ENCODE data around the gene CARD16.

DNA sequence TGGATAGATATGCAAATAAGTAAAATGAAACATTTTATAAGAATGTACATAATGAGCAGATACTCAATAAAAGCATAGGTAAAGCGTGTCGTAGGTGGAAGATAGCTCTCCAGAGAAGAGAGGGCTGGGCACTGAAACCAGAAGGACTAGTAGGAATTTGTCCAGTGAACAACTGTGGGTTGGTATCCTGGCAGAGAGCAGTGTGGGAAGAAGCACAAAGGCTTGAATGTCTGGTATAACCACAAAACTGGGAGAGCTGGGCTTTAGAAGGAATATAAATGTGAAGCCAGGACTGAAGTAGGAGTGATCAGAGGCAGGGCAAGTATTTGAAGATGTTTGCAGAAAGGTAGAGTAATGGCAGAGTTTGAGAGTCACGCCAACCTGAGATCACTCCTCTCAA, 33.1 kb upstream of the CARD16 start:
- TF ChIP-seq CTCF (IDR thresholded peaks at IDR 0.05) (no peak), CBFB (CRISPR knock-in tag; IDR thresholded peaks at IDR 0.05; ENCODE audit: low read depth) (no peak), JUN (CRISPR knock-in tag; IDR thresholded peaks at IDR 0.05) (no peak), TEAD4 (CRISPR knock-in tag; IDR thresholded peaks at IDR 0.05) (no peak), GABPB1 (CRISPR knock-in tag; IDR thresholded peaks at IDR 0.05) (no peak), ATF3 (CRISPR knock-in tag; conservative IDR thresholded peaks at IDR 0.05) (no peak), IRF2 (CRISPR knock-in tag; IDR thresholded peaks at IDR 0.05; ENCODE audit: borderline replicate concordance, low read depth) (no peak), CDX4 (CRISPR knock-in tag; IDR thresholded peaks at IDR 0.05; ENCODE audit: borderline replicate concordance) (no peak)
- TF ChIP-seq, protein P1, sequence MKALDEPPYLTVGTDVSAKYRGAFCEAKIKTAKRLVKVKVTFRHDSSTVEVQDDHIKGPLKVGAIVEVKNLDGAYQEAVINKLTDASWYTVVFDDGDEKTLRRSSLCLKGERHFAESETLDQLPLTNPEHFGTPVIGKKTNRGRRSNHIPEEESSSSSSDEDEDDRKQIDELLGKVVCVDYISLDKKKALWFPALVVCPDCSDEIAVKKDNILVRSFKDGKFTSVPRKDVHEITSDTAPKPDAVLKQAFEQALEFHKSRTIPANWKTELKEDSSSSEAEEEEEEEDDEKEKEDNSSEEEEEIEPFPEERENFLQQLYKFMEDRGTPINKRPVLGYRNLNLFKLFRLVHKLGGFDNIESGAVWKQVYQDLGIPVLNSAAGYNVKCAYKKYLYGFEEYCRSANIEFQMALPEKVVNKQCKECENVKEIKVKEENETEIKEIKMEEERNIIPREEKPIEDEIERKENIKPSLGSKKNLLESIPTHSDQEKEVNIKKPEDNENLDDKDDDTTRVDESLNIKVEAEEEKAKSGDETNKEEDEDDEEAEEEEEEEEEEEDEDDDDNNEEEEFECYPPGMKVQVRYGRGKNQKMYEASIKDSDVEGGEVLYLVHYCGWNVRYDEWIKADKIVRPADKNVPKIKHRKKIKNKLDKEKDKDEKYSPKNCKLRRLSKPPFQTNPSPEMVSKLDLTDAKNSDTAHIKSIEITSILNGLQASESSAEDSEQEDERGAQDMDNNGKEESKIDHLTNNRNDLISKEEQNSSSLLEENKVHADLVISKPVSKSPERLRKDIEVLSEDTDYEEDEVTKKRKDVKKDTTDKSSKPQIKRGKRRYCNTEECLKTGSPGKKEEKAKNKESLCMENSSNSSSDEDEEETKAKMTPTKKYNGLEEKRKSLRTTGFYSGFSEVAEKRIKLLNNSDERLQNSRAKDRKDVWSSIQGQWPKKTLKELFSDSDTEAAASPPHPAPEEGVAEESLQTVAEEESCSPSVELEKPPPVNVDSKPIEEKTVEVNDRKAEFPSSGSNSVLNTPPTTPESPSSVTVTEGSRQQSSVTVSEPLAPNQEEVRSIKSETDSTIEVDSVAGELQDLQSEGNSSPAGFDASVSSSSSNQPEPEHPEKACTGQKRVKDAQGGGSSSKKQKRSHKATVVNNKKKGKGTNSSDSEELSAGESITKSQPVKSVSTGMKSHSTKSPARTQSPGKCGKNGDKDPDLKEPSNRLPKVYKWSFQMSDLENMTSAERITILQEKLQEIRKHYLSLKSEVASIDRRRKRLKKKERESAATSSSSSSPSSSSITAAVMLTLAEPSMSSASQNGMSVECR (CRISPR knock-in tag; IDR thresholded peaks at IDR 0.05; ENCODE audit: borderline replicate concordance), result no peak
- TF ChIP-seq, protein P2, sequence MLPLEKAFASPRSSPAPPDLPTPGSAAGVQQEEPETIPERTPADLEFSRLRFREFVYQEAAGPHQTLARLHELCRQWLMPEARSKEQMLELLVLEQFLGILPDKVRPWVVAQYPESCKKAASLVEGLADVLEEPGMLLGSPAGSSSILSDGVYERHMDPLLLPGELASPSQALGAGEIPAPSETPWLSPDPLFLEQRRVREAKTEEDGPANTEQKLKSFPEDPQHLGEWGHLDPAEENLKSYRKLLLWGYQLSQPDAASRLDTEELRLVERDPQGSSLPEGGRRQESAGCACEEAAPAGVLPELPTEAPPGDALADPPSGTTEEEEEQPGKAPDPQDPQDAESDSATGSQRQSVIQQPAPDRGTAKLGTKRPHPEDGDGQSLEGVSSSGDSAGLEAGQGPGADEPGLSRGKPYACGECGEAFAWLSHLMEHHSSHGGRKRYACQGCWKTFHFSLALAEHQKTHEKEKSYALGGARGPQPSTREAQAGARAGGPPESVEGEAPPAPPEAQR (CRISPR knock-in tag; IDR thresholded peaks at IDR 0.05), result no peak
